ENCODE results near the gene RIPOR2.
A peak's percentile ranks its signal among the peaks of the same experiment; 100 is the strongest.

The RIPOR2 gene

DNA sequence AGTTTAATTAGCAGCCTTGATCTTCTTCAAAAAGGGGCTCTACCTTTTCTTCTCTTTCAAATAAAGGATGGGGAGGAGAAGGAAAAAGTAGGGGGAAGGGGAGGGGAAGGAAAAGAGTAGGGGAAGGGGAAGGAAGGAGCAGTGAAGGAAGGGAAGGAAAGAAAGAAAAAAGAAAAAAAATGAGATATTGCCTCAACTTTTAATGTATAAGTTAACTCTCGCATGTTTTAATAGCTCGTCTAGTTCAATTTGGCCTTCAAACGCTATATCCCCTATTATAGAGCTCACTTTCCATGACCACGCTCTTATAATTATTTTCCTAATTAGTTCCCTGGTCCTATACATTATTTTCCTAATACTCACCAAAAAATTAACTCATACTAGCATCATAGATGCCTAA, 11.9 kb upstream of the RIPOR2 start:
- DNase-seq (ENCODE audit: low read depth, low spot score): no peak
- H3K4me3 ChIP-seq (ENCODE audit: low read depth, low read length): no peak overlapping the region
- ChIA-PET CTCF (no interaction called here), POLR2A (no interaction called here)
- TF ChIP-seq, protein P1, sequence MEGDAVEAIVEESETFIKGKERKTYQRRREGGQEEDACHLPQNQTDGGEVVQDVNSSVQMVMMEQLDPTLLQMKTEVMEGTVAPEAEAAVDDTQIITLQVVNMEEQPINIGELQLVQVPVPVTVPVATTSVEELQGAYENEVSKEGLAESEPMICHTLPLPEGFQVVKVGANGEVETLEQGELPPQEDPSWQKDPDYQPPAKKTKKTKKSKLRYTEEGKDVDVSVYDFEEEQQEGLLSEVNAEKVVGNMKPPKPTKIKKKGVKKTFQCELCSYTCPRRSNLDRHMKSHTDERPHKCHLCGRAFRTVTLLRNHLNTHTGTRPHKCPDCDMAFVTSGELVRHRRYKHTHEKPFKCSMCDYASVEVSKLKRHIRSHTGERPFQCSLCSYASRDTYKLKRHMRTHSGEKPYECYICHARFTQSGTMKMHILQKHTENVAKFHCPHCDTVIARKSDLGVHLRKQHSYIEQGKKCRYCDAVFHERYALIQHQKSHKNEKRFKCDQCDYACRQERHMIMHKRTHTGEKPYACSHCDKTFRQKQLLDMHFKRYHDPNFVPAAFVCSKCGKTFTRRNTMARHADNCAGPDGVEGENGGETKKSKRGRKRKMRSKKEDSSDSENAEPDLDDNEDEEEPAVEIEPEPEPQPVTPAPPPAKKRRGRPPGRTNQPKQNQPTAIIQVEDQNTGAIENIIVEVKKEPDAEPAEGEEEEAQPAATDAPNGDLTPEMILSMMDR (IDR thresholded peaks at IDR 0.05; ENCODE audit: insufficient read depth, low read length, missing control alignments): no peak

DNA sequence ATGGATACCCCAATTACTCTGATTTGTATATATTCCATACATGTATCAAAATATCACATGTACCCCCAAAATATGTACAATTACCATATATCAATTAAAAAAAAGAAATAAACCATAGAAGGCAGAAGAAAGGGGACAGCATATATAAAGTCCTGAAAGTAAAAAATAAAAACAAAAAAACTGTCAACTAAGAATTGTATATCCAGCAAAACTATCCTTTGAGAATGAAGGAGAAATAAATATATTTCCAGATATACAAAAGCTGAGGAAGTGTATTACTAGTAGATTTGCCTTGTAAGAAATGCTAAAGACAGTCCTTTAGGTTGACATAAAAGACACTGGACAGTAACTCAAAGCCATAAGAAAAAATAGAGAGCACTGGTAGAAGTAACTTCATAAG, 9.3 kb upstream of the RIPOR2 start:
- POLR2A ChIA-PET: no interaction called here
- TF ChIP-seq, protein P1 (IDR thresholded peaks at IDR 0.05; ENCODE audit: insufficient read depth, low read length, missing control alignments): no peak
- CTCF ChIA-PET: no interaction called here
- DNase-seq (ENCODE audit: low read depth, low spot score): no peak
- H3K4me3 ChIP-seq (ENCODE audit: low read depth, low read length): no peak overlapping the region

DNA sequence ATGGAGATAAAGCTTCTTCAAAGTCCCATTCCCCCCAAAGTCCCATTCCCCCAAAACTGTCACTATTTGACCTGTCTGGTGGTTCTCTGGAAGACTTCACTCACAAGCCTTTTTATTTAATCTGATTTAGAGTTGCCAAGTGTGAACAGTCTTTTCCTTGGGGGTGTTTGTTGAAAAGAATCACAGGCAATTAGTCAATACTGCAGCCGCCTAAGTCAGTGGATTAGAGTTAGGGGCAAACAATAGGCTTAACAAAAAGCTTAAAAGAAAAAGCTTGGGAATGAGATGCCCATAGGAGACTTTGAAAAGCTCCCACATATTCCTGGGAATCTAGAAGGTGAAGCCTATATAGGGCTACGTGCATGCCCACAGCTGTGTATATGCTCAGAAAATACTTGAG, 8.0 kb upstream of the RIPOR2 start:
- CTCF ChIA-PET: interaction anchor here (1.7 kb wide), 1 partner anchor 10 kb away, joined by 9 read pairs; no protein-coding TSS in a partner anchor

DNA sequence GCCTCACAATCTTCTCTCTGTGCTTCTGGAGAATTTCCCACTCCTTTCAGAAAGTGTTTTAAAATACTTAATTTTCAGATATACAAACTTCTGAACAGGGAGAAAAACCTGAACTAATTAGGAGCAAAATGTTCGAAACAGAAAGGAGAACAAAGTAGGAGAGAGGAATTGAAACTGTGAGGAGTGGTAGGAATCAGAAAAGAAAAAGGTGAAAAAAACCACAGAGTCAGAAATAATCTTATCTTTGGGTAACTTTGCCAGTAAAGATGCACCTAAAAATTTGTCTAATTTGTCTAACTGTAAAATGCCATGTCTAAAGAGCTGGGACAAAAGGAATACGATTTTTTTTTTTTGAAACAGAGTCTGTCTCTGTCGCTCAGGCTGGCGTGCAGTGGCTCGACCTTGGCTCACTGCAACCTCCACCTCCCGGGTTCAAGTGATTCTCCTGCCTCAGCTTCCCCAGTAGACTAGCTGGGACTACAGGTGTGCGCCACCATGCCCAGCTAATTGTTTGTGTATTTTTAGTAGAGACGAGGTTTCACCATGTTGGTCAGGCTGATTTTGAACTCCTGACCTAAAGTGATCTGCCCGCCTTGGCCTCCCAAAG, 4.7 kb upstream of the RIPOR2 start:
- ChIA-PET POLR2A (no interaction called here), CTCF (no interaction called here)
- TF ChIP-seq, protein P1 (IDR thresholded peaks at IDR 0.05; ENCODE audit: insufficient read depth, low read length, missing control alignments): no peak
- no peak for DNase-seq (ENCODE audit: low read depth, low spot score)
- H3K4me3 ChIP-seq (ENCODE audit: low read depth, low read length): no peak overlapping the region

More for the DNA sequence above, 8.0 kb upstream of the RIPOR2 start:
- no peak overlapping the region for H3K4me3 ChIP-seq (ENCODE audit: low read depth, low read length)
- POLR2A ChIA-PET: no interaction called here
- no peak for DNase-seq (ENCODE audit: low read depth, low spot score)
- TF ChIP-seq, protein P1 (IDR thresholded peaks at IDR 0.05; ENCODE audit: insufficient read depth, low read length, missing control alignments): no peak

DNA sequence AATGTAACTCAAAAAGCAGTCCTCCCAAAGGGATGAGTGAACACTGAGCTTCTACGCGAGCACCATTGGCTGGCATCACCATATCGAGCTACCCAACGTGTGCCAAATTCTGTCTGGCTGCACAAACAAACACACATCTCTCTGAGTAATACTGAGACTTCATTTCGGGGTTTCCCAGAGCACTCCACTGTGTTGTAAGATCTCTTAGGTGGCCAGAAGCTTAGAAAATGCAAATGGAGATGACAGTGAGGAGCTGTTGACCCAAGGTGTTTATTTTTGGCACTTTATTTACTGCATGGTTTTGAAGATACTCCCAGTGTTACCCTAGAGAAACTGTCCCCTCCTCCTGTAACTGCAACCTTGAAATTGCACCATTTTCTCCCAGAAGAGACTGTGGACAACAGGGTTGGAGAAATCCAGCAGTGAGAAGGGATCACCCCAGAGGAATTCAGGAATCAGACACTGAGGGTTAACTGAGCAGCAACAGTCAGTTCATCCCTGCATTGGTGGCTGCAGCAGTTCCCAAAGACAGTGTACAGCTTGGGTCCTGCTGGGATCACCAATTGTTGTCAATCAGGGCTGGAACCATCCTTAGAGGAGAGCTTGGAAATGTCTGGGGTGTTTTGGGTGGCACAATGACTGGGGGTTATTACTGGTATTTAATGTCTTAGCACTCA, 1.0 kb upstream of the RIPOR2 start:
- ChIA-PET CTCF (interaction anchor here (1.1 to 2.2 kb wide), 3 partner anchors 11 to 134 kb away, joined by 3 to 8 read pairs (median 3); no protein-coding TSS in a partner anchor), POLR2A (interaction anchor here (0.6 kb wide), 1 partner anchor 13 kb away, joined by 3 read pairs; no protein-coding TSS in a partner anchor)
- no peak for DNase-seq (ENCODE audit: low read depth, low spot score)
- no peak overlapping the region for H3K4me3 ChIP-seq (ENCODE audit: low read depth, low read length)
- TF ChIP-seq, protein P1 (IDR thresholded peaks at IDR 0.05; ENCODE audit: insufficient read depth, low read length, missing control alignments): no peak

DNA sequence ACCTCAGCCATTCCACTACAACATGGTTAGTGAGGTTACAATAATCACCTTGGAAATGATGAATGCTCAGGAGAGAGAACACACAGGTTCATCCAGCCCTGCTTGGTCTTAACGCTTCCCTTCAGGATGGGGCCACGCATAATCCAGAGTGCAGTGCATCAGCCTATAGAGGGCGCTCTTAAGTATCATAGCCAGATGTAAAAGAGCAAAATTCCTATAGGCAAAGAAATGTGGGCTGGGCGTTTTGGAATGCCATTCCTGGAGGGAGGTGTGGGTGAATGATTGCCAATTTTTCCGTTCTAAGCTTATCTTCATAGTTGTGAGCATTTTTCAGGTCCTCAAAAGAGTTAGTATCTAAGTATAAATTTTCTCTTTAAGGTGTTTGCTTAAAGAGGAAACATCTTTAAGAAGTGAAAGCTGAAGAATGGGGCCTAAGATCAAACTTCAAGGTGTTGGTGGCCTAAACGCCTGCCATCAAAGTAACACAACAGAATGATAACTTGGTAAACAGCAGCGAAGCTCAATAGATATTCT, 1.8 kb downstream of the RIPOR2 start:
- DNase-seq (ENCODE audit: low read depth, low spot score): no peak
- TF ChIP-seq, protein P1 (IDR thresholded peaks at IDR 0.05; ENCODE audit: insufficient read depth, low read length, missing control alignments): peak; percentile 16
- ChIA-PET CTCF (interaction anchor here (0.9 to 2.3 kb wide), 7 partner anchors 10 to 137 kb away, joined by 3 to 9 read pairs (median 4); no protein-coding TSS in a partner anchor), POLR2A (no interaction called here)
- no peak overlapping the region for H3K4me3 ChIP-seq (ENCODE audit: low read depth, low read length)

Measured in AG04449 (cell line).